Erythroblast (primary cell): Measurements from ENCODE around the gene CACNA1H.

ENCODE experiments used
- GATA1 ChIP-seq: IDR thresholded peaks from 2 replicates; pipeline ENCODE4 v1.6.1; 2011; ENCODE audit warnings: low read depth, mild to moderate bottlenecking, control low read depth, low read length, moderate library complexity
- POLR2A ChIP-seq: IDR thresholded peaks from 2 replicates; pipeline ENCODE4 v1.6.1; 2011; ENCODE audit warnings: mild to moderate bottlenecking, low read length

DNA sequence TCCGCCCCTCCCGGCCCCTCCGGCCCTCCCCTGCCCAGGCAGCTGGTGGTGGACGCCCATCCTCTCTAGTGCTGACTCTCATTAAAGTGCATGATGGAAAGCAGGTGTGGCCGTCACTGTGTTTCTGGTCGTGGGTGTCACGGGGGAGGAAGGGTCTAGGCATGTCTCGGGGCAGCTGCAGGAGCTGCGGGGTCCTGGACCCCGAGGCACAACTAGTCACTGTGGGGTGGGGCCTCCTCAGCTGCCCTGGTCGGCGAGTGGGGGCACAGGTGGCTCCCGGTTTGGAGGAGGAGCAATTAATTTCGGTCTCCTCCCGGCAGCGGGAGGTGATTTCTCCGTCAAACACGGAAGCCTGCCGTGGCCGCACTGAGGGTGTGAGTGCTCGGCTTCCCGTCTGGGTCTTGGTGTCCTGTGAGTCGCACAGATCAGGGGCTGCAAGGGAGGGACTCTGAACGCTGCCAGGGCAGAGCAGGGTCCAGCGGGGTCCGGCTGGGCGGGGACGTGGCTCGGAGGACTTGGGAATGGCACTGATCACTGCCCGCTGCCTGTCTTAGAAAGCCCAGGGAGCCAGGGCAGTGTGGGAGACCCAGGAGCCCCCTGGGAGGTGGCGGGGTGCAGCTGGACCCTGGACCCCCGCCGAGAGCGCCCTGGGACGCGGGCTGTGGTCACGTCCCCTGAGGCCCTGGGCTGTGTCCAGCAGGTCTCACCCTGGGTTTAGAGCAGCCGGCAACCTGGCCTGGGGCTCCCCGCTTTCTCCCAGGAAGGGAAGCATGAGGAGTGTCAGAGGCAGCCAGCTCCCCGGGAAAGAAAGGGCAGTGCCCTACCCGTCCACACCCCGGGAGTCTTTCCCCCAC, 106.2 kb downstream of the CACNA1H start:
- TF ChIP-seq POLR2A (no peak), GATA1 (no peak)
